ENCODE measurements around the gene CA12.

DNA sequence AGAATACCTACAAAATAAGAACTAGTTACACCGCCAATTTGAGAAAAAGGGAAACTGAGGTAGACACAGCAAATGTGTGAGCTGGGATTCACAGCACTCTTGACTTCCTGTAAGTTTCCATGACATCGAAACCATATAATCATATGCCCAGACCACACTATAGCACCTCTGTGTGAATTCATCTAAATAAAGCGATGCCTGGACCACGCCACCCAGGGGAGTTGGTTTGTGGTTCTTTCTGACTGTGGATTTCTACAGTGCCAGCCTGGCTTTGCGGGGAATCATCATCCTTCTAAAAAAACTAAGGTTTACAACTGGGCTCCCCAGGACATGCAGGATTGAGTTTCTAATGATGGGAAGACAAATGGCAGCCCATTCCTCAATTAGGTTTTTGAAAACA is 23.5 kb upstream of the CA12 start:
- TF ChIP-seq, protein P1, sequence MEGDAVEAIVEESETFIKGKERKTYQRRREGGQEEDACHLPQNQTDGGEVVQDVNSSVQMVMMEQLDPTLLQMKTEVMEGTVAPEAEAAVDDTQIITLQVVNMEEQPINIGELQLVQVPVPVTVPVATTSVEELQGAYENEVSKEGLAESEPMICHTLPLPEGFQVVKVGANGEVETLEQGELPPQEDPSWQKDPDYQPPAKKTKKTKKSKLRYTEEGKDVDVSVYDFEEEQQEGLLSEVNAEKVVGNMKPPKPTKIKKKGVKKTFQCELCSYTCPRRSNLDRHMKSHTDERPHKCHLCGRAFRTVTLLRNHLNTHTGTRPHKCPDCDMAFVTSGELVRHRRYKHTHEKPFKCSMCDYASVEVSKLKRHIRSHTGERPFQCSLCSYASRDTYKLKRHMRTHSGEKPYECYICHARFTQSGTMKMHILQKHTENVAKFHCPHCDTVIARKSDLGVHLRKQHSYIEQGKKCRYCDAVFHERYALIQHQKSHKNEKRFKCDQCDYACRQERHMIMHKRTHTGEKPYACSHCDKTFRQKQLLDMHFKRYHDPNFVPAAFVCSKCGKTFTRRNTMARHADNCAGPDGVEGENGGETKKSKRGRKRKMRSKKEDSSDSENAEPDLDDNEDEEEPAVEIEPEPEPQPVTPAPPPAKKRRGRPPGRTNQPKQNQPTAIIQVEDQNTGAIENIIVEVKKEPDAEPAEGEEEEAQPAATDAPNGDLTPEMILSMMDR (IDR thresholded peaks at IDR 0.05), result no peak
- TF ChIP-seq POLR2A (IDR thresholded peaks at IDR 0.05) (no peak), POLR2AphosphoS5 (IDR thresholded peaks at IDR 0.05; ENCODE audit: insufficient read depth in 1 of 2, low read depth in 1 of 2) (no peak)

Data from vagina (tissue), 2 donors.